SK-N-SH (cell line): Measurements from ENCODE around the gene B4GALNT3. TPM values are rescaled to one million over a fixed set of nuclear protein-coding genes. Genes with fewer than 3 reads are reported as not detected.

Experiments used
- CTCF ChIA-PET: fragments of 300-600, 350-600 bp; formaldehyde crosslinking; extraction: SDS; loops from one replicate; lab custom pipeline; 2021; lab: Yijun Ruan, JAX
- POLR2A ChIA-PET: fragments of 350-600 bp; sonication (Branson Sonifier 250); formaldehyde crosslinking; extraction: SDS; loops from one replicate; lab custom pipeline; 2020; ENCODE audit warnings: antibody characterized with exemption, inconsistent platforms; lab: Yijun Ruan, JAX
- DNase-seq: peaks from one replicate; pipeline ENCODE4 v3.0.0; 2012
- H2AFZ ChIP-seq: fragments of 200-600 bp; sonication (generic); 2 replicates; pipeline ENCODE4 v1.8.1; 2016; ENCODE audit warnings: antibody characterized with exemption, mild to moderate bottlenecking, low read depth
- H3F3A ChIP-seq: fragments of 200-600 bp; sonication (generic); replicated peaks from 2 replicates; pipeline ENCODE3; 2016; ENCODE audit warnings: antibody characterized with exemption, mild to moderate bottlenecking; ENCODE audit not compliant: insufficient read depth
- H3K27ac ChIP-seq, 2 experiments: fragments of 200-500 bp in 1 of 2; fragments of 200-600 bp in 1 of 2; sonication (Bioruptor generic) in 1 of 2; sonication (generic), shearing (Covaris generic) in 1 of 2; 2 replicates each; pipeline versions ENCODE4 v1.5.1 to v1.6.1; 2014 to 2016; ENCODE audit warnings: low read depth in 2 of 2, inconsistent platforms in 1 of 2, low read length in 1 of 2, mild to moderate bottlenecking in 1 of 2, mixed read lengths in 1 of 2
- H3K27me3 ChIP-seq: fragments of 200-600 bp; sonication (generic), shearing (Covaris generic); 2 replicates; pipeline ENCODE4 v1.6.1; 2016; ENCODE audit warnings: mixed run types; ENCODE audit not compliant: insufficient read depth
- H3K36me3 ChIP-seq, 2 experiments: fragments of 200-500 bp in 1 of 2; fragments of 200-600 bp in 1 of 2; sonication (Bioruptor generic) in 1 of 2; sonication (generic) in 1 of 2; replicated peaks in 1 of 2; 2 replicates each; pipeline versions ENCODE3 to v1.5.1; 2014 to 2016; ENCODE audit warnings: low read length in 1 of 2, mild to moderate bottlenecking in 1 of 2; ENCODE audit not compliant: insufficient read depth in 2 of 2, control insufficient read depth in 1 of 2
- H3K4me1 ChIP-seq, 2 experiments: fragments of 200-500 bp in 1 of 2; fragments of 200-600 bp in 1 of 2; sonication (Bioruptor generic) in 1 of 2; sonication (generic), shearing (Covaris generic) in 1 of 2; 2 replicates each; pipeline versions ENCODE4 v1.5.1 to v1.6.1; 2014 to 2016; ENCODE audit warnings: low read depth in 1 of 2, low read length in 1 of 2, mixed run types in 1 of 2; ENCODE audit not compliant: insufficient read depth in 2 of 2, control insufficient read depth in 1 of 2
- H3K4me2 ChIP-seq: fragments of 200-600 bp; sonication (generic), shearing (Covaris generic); 2 replicates; pipeline ENCODE4 v1.6.1; 2017; ENCODE audit warnings: mixed run types
- H3K4me3 ChIP-seq, 2 experiments: fragments of 200-500 bp in 1 of 2; fragments of 200-600 bp in 1 of 2; sonication (Bioruptor generic) in 1 of 2; sonication (generic), shearing (Covaris generic) in 1 of 2; 2 replicates each; pipeline versions ENCODE4 v1.5.1 to v1.8.1; 2014 to 2016; ENCODE audit warnings: low read depth in 2 of 2, inconsistent platforms in 1 of 2, low read length in 1 of 2, mild to moderate bottlenecking in 1 of 2, mixed read lengths in 1 of 2, moderate library complexity in 1 of 2
- H3K79me2 ChIP-seq: fragments of 200-600 bp; sonication (generic); 2 replicates; pipeline ENCODE4 v1.8.1; 2017; ENCODE audit warnings: mild to moderate bottlenecking; ENCODE audit not compliant: insufficient read depth
- H3K9ac ChIP-seq: fragments of 200-600 bp; sonication (generic); 2 replicates; pipeline ENCODE4 v1.6.1; 2017; ENCODE audit warnings: mixed run types
- H3K9me2 ChIP-seq: fragments of 200-600 bp; sonication (generic); 2 replicates; pipeline ENCODE4 v1.6.1; 2017; ENCODE audit warnings: mixed run types
- H3K9me3 ChIP-seq: fragments of 200-600 bp; sonication (generic); 2 replicates; pipeline ENCODE4 v1.6.1; 2017; ENCODE audit warnings: mixed run types, mild to moderate bottlenecking, moderate library complexity
- H4K20me1 ChIP-seq: fragments of 200-600 bp; sonication (generic); 2 replicates; pipeline ENCODE4 v1.6.1; 2017; ENCODE audit warnings: mild to moderate bottlenecking, mixed run types; ENCODE audit not compliant: insufficient read depth
- ELF1 ChIP-seq: IDR thresholded peaks from 2 replicates; pipeline ENCODE4 v1.4.0; 2012
- EP300 ChIP-seq, 2 experiments: IDR thresholded peaks; 2 replicates each; pipeline versions ENCODE4 v1.4.0 to v1.6.1; 2012; ENCODE audit warnings: borderline replicate concordance in 1 of 2, low read depth in 1 of 2, low read length in 1 of 2
- GATA2 ChIP-seq: sonication (generic); formaldehyde crosslinking; IDR thresholded peaks from 2 replicates; pipeline ENCODE4 v1.5.0; 2020; ENCODE audit warnings: mild to moderate bottlenecking, missing genetic modification reagents
- IRF3 ChIP-seq: fragments of 150-350 bp; IDR thresholded peaks from 2 replicates; pipeline ENCODE4 v1.6.1; 2016; ENCODE audit warnings: mild to moderate bottlenecking, low read depth, low read length
- JUND ChIP-seq: IDR thresholded peaks from 2 replicates; pipeline ENCODE4 v1.4.0; 2012
- MAX ChIP-seq: IDR thresholded peaks from 2 replicates; pipeline ENCODE4 v1.4.0; 2012; ENCODE audit warnings: low read depth
- MEF2A ChIP-seq: IDR thresholded peaks from 2 replicates; pipeline ENCODE4 v1.4.0; 2012; ENCODE audit warnings: low read depth, borderline replicate concordance
- NFIC ChIP-seq: IDR thresholded peaks from 2 replicates; pipeline ENCODE4 v1.4.0; 2012; ENCODE audit warnings: borderline replicate concordance
- PBX3 ChIP-seq: IDR thresholded peaks from 2 replicates; pipeline ENCODE4; 2012
- RAD21 ChIP-seq: IDR thresholded peaks from 2 replicates; pipeline ENCODE4 v1.6.1; 2012; ENCODE audit warnings: mild to moderate bottlenecking, low read length
- RCOR1 ChIP-seq: fragments of 150-350 bp; IDR thresholded peaks from 2 replicates; pipeline ENCODE4 v1.6.1; 2017; ENCODE audit warnings: antibody characterized with exemption, low read length
- RFX5 ChIP-seq: IDR thresholded peaks from 2 replicates; pipeline ENCODE4 v1.6.1; 2012; ENCODE audit warnings: mild to moderate bottlenecking, improper control_type of control experiment, low read length
- SMC3 ChIP-seq: IDR thresholded peaks from 2 replicates; pipeline ENCODE4 v1.6.1; 2012; ENCODE audit warnings: low read depth, low read length, improper control_type of control experiment
- TCF12 ChIP-seq: IDR thresholded peaks from 2 replicates; pipeline ENCODE4 v1.4.0; 2012
- USF1 ChIP-seq: IDR thresholded peaks from 2 replicates; pipeline ENCODE4 v1.4.0; 2012; ENCODE audit warnings: low read depth, borderline replicate concordance
- USF2 ChIP-seq: fragments of 150-350 bp; IDR thresholded peaks from 2 replicates; pipeline ENCODE4 v1.6.1; 2017; ENCODE audit warnings: antibody characterized with exemption, low read length, low read depth, borderline replicate concordance
- ZBTB33 ChIP-seq: IDR thresholded peaks from 2 replicates; pipeline ENCODE4 v1.4.0; 2012; ENCODE audit warnings: low read depth, borderline replicate concordance
- polyA plus RNA-seq, 3 experiments: library from polyadenylated mRNA; depleted of rRNA; stranded (reverse); fragments of >200 nt; gene quantifications; 2 replicates each; pipeline ENCODE4 v1.2.3, GENCODE V29; 2012

Gene B4GALNT3
- polyA plus RNA-seq, 1 of the 3 experiments (the other 2 are of a cell fraction): 0.53 TPM

GRCh38 chr12:601976-602699 lies 142.4 kb downstream of the B4GALNT3 start (continued):
- no peak for TF ChIP-seq ZBTB33
- TF ChIP-seq, all 33 proteins: peak for 0

GRCh38 chr12:602700-603068 lies 142.9 kb downstream of the B4GALNT3 start:
- Histone ChIP-seq H3F3A (no peaks in the 10 kb centered on the region), H4K20me1 (no peaks in the 10 kb centered on the region), H3K36me3 (no peaks in the 10 kb centered on the region), H3K4me3 (no peak overlapping the region), H3K4me1 (peaks cover 0 to 5% of the 10 kb centered on the region in 2 experiments; a peak in 1 of 4 replicates), H3K9me2 (no peaks in the 10 kb centered on the region), H2AFZ (no peak overlapping the region), H3K27me3 (no peaks in the 10 kb centered on the region), H3K9me3 (no peaks in the 10 kb centered on the region), H3K27ac (no peak overlapping the region), H3K79me2 (no peaks in the 10 kb centered on the region), H3K9ac (no peak overlapping the region), H3K4me2 (no peak overlapping the region)
- TF ChIP-seq MAX (no peak), NFIC (no peak), USF1 (no peak), JUND (no peak), ZBTB33 (no peak), PBX3 (no peak), ELF1 (no peak), SMC3 (no peak), RFX5 (no peak), MEF2A (no peak), RCOR1 (no peak), RAD21 (no peak), GATA2 (CRISPR knock-in tag) (no peak), USF2 (no peak), EP300 (IDR thresholded peaks at IDR 0.05; ENCODE audit: borderline replicate concordance in 1 of 2, low read depth in 1 of 2, low read length in 1 of 2) (no peak), IRF3 (no peak), TCF12 (no peak)
- ChIA-PET CTCF (interaction anchor here (1.3 to 1.5 kb wide), 2 partner anchors 11 to 32 kb away, joined by 3 read pairs; no protein-coding TSS in a partner anchor), POLR2A (no interaction called here)
- no peak for DNase-seq
